ENCODE measurements around the gene WFDC12.

- TF ChIP-seq POLR2A (IDR thresholded peaks at IDR 0.05; ENCODE audit: low read depth, low read length) (no peak), POLR2AphosphoS5 (IDR thresholded peaks at IDR 0.05; ENCODE audit: low read depth, low read length) (no peak), TAF1 (IDR thresholded peaks at IDR 0.05; ENCODE audit: borderline replicate concordance, low read depth, low read length) (no peak)
Measured at GRCh38 chr20:45157962-45158361, 33.7 kb upstream of the WFDC12 start.
